NAMALWA (cell line): Measurements from ENCODE around the gene UBE2G2.

Experiments
- DNase-seq: peaks from one replicate; pipeline ENCODE4 v3.0.0-alpha.2; 2015; ENCODE audit warnings: low spot score

The UBE2G2 gene, protein sequence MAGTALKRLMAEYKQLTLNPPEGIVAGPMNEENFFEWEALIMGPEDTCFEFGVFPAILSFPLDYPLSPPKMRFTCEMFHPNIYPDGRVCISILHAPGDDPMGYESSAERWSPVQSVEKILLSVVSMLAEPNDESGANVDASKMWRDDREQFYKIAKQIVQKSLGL

DNA sequence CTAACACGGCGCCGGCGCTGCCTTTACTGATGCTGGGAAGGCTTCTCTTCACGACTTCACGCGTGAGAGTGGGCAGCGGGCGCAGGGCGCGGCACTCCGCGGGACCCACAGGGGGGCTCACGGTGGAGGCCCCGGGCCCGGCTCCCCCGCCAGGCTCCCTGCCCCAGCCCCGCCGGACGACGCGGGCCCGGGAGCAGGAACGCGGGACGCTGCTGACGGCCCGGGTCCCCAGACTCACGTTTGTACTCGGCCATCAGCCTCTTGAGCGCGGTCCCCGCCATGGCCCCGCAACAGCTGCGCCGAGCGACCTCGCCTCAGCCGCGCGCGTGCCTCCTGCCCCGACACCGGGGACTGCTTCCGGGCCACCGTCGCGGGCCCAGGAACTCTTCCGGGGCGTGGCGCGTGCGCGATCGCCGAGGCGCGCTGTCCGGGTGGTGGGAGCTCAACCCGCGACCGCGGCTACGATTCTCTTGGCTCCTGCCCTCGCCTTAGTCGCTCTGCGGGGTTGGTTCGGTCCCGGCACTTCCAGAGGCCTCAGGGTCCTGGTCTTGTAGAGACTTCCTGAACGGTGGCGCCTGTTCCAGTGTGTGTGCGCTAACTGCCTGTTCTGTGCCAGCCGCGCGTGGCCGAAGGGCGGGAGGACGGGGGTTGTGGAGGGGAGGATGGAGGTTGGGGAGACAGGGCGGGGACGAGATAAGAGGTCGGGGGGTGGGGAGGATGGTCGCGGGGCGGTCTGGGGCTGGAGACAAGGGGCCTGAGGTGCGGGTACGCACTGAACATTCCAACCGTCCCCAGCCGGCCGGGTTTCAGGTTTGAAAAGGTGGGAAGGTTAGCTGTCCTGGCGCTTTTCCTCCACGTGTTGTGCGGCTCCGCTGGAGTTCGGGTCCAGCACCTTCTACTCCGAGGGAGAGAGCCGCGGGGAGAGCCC, at the start of gene UBE2G2:
Gene UBE2G2 (minus strand): TSS at position 353 of the 928 bp plus-strand sequence. CDS start 72 bp downstream, at position 281.
- DNase-seq = peak; percentile 89

DNA sequence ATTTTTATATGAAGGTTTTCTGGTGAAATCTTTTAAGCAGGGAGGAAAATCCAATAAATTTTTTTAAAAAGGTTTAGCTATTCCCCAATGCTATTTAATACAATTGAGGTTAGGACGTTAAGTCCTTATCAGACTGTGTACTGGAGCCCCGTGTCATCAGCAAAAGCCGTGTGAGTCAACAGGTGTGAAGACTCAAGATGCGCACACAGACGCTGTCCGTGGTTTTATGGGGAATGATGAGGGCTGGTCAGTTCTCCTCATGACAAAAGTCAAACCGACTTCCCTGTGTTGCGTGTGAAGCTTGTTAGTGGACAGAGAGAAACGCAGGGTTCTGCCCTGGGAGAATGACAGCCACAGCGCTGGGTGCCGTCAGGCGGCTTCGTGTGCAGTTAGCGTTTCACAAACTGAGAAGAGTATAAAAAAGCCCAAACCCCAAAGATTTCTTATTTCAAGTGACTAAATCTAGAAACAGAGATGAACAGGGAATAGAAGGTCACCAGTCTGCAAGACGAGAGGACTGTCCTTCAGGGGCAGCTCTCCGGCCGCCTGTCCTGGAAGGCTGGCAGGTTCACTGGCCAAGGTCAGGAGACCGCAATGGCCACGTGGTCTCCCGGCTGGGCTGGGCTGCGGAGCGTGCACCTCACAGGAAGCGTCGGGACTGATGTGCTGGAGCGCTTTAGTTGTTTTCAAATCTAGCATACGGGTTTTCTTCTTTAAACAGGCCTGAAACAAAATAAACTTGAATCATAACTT, 49.5 kb upstream of the UBE2G2 start:
- DNase-seq = no peak

DNA sequence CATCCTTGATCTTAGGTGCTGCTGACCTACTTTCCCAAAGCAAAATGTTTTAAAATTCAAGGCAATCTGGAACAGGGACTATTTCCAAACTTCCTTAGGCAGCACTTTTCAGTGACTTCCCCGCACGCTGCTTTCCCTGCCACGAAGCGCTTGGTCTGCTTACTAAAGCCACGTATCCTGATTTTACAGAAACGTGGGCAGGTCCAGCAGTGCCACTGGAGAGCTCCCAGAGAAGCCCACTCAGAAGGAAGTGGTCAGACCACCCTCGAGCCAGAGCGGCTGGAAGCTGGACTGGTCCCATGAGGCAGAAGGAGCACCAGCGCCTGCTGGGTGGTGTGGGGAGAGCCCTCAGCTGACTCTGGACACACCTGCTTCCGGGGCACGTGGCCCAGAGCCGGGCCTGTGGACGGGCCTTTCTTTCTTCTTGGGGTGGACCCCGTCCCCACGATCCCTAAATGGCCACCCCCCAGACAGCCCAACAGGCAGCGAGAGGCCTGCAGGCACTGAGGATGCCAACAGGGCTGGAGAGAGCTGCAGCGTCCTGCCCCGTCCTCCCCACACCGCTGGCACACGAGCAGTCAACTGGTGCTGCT, 48.7 kb upstream of the UBE2G2 start:
- no peak for DNase-seq

DNA sequence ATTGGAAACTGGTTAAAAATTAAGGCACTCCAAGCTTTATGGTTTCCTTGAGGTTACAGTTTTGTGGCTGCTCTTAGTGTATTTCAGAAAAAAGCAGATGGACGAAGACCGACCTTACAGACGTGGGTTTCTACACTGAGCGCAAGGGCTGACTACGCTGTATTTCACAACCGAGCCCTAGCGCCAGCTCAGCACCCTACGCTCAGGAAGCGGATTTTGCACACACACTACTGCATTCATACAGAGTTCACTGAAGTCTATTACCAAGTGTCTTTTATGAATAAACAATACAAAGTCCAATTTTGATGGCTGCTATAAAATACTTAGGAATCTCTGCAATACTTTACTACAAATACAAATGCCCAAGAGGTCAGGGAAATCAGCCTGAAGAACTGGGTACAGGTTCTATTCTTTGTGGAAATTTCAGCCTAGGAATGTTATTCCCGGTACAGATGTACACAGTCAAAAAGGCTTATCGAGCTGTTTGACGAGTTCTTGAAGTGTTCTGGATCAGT, 48.1 kb upstream of the UBE2G2 start:
- no peak for DNase-seq

DNA sequence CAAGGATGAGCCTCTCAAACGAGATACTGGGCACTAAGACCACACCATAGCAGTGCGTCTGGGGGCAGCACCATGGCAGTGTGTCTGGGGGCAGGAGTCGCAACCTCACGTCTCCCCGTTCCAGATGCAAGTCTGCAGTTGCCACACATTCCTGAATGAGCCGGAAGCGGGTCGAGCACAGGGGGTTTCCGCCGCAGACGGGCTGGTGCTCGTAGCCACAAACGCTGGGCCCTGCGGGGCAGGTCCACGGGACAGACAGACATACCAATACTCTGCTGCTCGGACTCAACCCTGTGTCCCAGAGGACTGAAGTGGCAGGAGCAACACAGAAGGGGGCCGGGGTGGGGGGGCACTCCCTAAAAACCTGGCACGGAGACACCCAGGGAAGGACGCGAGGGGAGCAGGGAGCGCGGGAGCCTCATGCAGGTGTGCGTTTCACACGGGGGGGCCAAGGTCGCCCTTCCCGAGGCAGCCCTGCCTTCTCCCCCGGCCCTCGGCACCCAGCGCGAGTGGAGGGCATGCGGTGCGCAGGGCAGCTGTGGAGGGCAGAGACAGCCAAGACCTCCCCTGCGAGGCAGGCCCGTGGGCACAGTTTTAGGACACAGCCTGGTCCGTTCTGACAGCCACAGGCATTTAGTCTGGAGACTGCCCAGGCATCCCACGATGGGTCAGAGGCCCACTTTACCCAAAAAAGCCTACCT, 47.4 kb upstream of the UBE2G2 start:
- DNase-seq = no peak

DNA sequence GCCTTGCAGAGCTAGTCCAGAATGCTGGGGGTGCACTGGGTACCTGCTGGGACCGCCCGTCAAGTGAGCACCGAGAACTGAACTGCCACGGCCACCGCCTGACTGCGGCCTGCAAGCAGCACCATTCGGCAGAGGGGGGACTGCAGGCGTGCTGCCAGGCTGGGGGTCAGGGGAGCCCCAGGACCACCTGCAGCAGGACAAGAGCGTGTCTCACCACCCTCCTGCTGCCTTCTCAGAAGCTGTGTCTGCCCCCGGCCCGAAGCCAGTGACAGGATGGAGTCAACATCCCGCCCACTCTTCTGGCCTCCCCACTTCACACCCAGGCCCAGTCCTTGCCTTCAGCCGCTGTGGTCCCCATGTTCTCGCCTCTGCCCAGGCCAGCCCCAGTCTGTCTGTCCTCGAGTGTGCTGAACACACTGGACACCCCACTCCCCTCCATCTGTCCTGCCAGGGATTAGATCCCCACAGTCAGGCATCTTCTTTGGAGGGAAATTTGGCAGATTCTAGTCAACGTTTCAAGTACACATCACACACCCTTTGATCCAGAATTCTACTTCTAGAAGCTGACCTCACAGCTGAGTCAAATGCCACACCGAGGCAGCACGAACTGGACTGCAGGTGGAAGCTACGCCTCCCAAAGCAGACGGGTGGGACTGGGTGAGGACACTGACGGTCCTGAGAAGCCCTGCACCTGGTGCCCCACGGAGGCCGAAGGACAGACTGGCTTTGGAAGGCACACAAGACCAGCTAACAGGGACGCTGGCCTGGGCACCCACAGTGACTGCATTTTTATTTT, 45.8 kb upstream of the UBE2G2 start:
- DNase-seq = no peak

DNA sequence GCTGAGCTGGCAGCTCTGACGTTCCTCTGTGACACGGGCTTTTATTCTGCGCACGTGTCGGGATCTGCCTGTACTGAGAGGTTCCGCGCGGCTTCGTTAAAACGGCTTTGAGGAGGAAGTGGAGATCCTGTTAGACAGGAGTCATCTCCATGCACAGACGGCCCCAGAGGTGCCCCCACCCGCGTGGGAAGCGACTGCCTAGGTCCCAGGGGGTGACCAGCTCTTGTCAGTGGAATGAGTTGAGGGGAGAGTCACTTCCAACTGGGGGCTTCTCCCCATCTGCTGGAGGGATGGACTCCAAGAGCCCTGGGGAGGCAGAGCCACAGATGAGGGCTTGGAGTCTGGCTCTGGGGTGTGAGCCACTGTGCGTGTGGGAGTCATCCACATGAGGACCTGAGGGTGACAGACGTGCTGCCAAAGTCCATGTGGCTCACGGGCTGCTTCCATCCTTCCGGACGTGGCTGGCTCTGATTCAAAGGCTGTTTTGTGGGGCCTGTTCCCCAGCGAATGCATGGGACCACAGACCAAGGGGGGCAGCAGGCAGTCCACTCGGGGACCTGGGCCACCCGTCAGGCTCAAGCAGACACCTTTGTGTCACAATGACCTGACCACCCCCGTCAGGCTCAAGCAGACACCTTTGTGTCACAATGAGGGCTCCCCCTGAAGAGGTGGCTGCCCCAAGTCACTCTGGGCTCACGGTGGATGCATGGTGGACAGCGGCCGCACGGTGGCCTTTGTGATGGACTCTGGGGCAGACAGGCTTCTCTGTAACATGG, 45.1 kb upstream of the UBE2G2 start:
- DNase-seq = no peak

DNA sequence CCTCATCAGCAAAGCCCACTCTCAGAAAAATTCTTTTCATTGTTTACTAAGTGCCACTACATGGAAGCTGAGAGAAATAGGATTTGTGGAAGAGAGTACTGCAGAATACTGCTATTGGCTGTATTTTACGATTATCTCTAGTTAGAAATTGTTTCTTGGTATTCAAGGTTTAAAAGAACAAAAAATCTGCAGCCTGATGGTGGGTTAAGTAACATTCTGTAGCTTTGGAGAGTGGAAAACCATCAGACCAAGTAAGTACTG, 44.5 kb upstream of the UBE2G2 start:
- no peak for DNase-seq

DNA sequence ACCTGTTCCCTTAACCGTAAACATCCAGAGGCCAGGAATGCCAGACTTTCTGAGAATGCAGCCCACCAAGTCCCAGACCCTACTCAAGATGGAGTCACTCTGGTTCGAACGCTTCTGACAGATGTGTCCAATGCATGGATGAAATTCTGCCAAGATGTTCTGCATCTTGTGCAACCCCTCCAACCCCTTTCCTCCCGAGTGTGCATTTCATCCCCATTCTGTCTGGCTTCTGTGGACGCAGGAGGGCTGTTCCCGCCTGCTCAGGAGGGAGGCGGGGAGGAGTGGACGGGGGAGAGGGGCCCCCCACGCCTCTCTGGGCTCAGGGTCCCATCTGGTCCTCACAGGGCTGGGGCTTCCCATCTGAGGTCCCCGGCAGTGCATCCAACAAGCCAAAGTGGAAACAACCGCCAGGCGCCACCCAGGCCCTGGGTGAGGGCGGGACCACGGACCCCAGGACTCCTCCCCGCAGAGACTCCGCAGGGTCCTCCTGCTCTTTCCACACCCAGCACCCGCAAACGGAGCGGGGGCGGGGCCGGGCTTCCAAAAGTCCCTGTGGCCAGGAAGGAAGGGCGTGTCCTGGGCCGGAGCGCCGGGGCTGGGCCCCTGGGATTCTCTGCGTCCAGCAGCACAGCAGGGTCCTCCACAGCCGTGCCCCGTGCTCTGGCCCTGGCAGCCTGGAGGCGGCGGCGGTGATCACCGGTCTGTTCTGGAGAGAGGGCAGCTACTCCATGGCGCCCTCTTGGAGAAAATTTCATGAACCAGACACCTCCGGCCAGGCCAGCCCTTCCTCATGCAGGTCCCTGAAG, 44.0 kb upstream of the UBE2G2 start:
- peak; percentile 48 for DNase-seq

DNA sequence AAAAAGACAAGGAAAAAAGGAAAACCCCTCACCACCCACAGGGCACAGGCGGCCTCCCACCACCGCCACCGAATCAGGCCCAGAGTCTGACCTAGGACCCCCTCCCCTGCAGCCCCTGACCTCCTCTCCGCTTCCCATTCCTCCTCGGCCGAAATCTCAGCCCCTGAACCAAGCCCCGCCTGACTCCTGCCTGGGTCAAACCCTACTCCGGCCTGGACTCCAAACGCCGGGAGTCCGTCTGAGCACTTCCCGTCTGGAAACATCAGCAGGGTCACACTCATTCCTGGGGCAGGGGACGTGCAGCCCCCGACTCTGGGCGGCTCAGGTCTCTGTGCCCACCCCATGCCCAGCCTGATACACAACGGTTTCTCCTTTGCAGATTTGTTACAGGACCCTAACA, 42.6 kb upstream of the UBE2G2 start:
- no peak for DNase-seq

DNA sequence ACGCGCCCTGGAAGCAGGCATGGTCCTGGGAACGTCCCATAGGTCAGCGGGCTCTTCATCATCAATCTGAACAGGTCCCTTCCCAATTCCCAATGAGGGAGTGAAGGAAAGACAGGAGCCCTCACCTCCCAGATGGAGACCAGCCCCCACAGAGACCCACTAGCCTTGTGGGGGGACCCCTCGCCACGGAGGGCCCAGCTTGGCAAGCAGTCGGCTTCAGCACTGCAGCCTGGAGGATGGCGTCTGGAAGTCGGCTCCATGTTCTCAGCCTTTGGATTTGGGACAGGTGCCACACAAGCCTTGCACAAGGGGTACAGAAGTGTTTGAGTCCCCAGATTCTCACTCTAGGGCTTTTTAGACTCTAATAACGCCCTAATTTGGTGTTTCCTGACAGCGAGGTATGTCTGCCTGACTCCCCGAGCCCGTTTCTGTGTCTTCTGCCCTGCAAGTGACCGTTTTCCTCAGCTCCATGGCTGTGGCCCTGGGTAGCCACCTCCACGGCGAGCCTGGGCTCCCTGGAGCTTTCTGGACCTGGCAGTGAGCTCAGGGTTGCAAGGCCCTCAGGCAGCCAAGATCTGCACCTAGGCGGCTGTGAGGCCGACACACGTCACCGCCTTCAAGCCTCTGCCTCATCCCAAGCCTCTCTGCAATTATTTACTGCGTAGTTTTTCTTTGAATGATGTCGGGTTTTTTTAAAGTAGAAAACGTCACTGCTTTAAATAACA, 41.3 kb upstream of the UBE2G2 start:
- no peak for DNase-seq

DNA sequence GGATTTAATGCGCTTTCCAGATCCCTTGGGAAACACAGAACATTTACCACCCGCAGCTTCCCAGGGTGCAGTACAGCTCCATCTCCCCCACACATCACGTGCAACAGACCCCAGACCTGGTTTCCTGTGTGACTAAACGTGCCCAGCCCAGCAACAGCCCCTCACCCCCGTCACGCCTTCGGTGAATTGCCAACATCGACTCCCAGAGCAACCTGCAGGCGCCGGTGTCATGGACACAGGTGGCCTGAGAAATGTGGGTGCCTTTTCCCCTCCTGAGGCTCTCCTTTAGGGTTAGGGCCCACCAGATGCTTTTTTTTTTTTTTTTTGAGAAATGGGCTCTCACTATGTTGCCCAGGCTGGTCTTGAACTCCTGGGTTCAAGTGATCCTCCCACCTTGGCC, 40.5 kb upstream of the UBE2G2 start:
- DNase-seq = no peak

DNA sequence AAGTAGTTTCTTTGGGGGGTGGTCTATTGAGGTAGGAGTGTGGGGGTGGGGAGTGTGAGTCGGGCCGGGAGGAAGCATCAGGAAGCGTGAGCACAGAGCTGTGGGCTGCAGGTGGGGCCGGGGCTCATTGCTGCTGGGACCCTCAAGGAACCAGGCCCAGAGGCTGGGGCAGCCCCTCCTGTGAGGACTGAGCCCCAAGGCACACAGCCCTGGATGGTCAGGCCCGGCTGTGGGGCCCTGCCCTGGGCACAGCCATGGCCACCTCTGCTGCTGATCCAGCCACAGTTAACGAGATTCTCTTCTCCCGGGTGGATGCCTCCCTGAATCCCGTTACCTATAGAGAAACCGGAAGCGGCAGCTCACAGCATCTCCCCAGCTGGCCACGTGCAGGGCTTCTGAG, 39.2 kb upstream of the UBE2G2 start:
- DNase-seq = no peak

DNA sequence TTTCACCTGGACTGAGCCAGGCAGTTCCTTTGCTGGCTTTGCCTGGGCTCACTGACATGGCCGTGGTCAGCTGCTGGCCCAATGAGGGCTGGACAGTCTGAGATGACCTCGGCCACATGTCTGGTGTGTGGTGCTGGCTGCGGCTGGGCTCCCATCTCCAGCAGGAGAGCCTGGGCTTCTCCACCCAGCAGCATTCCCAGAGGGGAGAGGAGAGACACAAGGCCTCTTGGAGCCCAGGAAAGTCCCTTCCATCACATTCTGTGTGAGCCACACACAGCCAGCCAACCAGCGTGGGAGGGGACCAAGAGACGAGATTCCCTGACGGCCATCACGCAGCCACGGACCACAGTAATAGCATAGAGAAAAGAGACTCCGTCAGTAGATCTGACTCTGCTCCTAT, 37.3 kb upstream of the UBE2G2 start:
- no peak for DNase-seq

DNA sequence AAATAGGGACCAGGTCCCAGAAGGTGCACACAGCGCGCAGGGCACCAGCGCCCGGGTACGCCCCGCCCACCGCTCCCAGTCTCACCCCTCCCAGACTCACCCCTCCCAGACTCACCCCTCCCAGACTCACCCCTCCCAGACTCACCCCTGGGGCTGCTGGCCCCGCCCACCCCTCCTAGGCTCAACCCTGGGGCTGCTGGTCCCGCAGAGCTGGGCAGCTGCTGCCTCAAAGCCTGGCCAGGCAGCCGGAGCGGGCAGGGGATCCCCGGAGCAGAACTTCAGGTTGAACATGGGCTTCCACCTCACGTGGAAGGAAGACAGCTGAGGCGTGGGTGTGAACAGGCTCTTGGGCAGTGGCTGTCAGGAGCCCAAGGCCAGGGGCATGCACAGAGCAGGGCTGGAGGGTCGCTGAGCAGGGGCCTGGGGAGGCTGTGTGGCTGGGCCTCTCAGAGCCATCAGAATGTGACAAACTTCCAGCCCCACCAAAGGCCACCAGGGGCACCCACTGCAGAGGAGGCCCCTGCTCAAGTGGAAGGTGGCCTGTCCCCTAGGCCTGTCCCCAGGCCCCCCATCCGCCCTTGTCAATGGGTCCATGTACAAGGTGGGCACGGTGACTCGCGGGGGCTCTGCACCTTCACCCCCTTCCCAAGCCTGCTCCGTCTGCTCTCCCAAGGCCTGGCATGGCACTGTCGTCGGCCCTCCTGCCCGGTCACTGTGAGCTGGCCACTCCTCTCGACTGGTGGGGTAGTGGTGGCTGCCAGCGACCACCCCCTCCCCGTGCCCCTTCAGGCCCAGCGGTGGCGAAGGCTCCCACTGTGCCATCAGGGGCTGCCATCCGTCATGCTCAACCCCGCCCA, 36.6 kb upstream of the UBE2G2 start:
- no peak for DNase-seq

DNA sequence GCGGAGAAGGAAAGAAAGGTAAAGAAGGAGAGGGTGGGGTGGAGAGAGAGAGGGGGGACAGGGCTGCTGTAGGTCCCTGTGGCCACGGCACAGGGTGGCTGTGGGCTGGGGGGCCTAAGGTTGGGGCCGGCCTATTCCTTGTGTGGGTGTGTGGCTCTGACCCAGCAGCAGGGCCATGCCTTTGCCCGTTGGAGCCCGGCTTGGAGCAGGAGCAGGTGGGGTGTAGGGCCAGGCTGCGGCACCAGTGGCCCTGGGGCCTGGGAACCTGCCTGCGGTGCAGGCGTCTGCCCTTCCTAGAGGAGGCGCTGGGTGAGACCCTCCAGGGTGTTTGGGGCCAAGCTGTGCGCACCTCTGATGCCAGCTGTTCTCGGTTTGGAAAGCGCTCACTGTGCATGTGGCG, 35.9 kb upstream of the UBE2G2 start:
- no peak for DNase-seq

DNA sequence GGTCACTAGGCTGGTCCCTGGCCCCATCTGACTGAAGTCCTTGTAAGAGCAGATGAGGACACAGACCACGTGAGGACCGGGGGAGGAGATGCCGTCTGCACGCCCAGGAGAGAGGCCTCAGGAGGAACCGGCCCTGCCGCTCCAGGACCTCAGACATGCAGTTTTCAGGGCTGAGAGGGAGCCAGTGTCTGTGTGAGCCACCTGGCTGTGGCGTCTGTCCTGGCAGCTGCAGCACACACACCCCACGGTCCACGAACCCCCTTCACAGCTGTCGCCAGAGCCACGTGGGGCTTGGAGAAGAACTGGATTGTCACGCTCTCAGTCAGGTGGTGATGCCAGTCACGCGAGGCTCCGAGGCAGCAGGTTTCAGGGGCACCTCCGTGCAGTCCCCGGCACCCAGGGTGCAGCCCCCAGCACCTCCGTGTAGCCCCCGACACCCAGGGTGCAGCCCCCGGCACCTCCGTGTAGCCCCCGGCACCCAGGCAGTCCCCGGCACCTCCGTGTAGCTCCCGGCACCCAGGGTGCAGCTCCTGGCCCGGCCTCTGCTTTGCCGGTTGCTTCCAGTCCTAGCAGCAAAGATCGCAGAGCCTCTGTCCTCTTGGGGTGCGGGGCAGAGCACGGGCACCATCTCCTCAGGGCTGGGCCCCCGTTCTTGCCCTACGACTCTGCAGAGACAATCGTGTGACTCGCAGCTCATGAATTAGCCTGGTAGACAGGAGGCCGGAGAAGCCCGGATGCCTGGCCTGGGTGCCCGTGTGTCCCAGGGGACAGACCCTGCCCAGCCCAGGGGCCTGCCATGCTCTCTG, 35.2 kb upstream of the UBE2G2 start:
- peak; percentile 22 for DNase-seq
